Left cardiac atrium (tissue), 4 donors: ENCODE measurements around the gene SPATA19. TPM values are rescaled to one million over a fixed set of nuclear protein-coding genes. Genes with fewer than 3 reads are reported as not detected.

Experiments used
- ATAC-seq, 2 donors: fragments of 200-7000 bp; cut with Tn5 transposase; one replicate each; pipeline ENCODE4 v1.9.1; 2020; ENCODE audit warnings: mild to moderate bottlenecking in 2 of 2, moderate library complexity in 2 of 2
- DNase-seq: peaks from one replicate; pipeline ENCODE4 v3.0.0-alpha.2; 2020
- intact Hi-C, 2 donors: fragments of 100-400 bp; cut with DNase I; formaldehyde crosslinking; loops; one replicate each; pipeline versions ENCODE4 v1.14.1 to v1.15.1; 2022 to 2023
- total RNA-seq, 2 donors: library from RNA; stranded (reverse); fragmentation: NEBNext Ultra II Directional; extraction: Animal tissue kit (Norgen Biotek cat#: 25700); gene quantifications; one replicate each; pipeline ENCODE4 v1.2.1, GENCODE V29; 2021
- donor health status: DM: no; HTN: yes; CAD: no.
- donor health status: DM: no; HTN: yes; CAD: no; lungs with severe emphysema.
- donor health status: DM: yes; HTN: yes; CAD: no.
- donor health status: Dilated cardiomyopathy.

SPATA19 gene
- total RNA-seq, 2 donors from 2014 or later = not detected

DNA sequence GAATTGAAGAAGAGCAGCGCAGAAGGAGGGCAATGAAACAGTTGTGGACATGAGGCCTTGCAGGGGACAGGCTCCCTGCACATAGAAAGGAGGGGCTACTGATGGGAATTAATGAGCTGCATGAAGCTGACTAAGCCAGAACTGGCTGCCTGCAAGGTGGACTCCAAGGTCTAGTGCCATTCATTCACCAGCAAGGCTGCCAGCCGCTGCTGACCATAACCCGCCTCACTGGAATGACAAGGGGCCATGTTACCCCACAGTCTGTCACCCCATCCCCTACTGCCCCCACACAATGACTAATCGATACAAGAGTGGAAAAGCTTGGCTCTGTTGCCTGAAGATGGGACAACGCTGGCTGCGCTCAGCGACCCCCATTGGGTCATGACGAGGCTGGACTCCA, 44.6 kb downstream of the SPATA19 start:
- ATAC-seq = no peak
- no peak for DNase-seq
- intact Hi-C loops = no loop called here

DNA sequence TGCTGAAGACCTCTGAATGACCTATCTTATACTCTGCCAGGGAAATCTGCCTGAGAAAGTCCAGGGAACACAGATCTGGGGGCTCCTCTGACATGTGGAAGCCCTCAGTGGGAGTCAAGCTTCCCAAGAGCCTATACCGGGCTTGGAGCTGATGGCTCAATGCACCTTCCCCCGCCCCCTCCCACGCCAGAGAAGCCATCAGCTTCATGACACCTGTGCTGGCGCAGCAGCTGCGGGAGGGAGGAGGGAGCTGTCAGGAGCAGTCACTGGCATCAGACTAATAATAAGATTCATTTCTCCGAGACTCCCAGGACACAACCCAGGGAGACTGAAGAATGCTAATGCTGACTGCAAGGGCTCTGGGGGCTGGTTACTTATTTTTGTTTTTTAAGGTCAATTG, 47.8 kb downstream of the SPATA19 start:
- ATAC-seq (no peak), DNase-seq (no peak)
- intact Hi-C loops = no loop called here

DNA sequence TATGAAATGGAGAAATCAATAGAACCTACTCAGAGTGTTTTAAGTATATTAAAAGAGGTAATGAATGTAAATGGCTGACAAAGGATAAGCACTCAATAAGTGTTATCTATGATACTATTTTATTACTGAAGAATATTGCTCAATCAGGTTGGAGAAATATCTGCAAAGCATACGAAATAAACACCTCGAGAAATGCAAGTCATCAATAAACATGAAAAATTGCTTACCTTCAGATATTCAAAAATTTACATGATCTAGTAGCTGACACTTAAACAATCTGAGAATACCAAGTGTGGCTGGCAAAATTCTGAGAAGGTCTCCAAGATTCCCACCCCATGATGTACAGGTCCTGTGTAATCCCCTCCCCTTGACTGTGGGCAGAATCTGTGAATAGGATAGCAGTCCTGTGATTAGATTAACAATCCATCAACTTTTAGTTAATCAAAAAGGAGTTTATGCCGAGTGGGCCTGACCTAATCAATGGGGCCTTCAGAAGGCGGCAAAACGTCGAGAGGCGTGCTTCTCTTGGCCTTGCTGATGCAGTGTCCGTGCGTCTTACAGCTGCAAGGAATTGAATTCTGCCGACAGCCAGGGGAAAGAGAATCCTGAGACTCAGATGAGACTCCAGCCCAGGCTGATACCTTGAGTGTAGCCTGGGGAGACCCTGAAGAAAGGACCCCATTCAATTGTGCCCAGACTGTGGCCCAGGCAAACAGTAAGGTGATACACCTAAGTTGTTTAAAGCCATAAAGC, 49.1 kb downstream of the SPATA19 start:
- intact Hi-C loops = no loop called here

GRCh38 chr11:133795088-133795487, 50.2 kb downstream of the SPATA19 start:
- intact Hi-C loops = no loop called here
- DNase-seq (no peak), ATAC-seq (no peak)

More for the DNA sequence above, 49.1 kb downstream of the SPATA19 start:
- DNase-seq (no peak), ATAC-seq (no peak)

DNA sequence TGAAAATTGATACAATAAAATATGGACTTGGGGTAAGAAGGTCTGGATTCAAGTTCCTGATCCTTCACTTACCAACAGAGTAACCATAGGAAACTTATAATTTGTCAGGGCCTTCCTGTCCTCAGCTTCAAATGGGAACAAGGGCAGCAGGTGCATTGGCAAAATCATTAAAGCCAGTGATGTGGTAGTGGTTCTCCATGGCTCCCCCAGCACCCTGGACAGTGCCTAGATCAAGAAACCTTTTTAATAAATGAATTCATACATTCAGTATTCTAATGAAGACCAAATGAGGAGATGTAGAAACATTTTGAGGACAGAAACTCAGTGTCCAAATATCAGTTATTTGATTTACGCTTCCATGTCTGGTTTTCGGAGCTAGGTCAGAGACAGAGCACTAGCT, 51.1 kb downstream of the SPATA19 start:
- no peak for DNase-seq
- intact Hi-C loops = no loop called here
- ATAC-seq = no peak

DNA sequence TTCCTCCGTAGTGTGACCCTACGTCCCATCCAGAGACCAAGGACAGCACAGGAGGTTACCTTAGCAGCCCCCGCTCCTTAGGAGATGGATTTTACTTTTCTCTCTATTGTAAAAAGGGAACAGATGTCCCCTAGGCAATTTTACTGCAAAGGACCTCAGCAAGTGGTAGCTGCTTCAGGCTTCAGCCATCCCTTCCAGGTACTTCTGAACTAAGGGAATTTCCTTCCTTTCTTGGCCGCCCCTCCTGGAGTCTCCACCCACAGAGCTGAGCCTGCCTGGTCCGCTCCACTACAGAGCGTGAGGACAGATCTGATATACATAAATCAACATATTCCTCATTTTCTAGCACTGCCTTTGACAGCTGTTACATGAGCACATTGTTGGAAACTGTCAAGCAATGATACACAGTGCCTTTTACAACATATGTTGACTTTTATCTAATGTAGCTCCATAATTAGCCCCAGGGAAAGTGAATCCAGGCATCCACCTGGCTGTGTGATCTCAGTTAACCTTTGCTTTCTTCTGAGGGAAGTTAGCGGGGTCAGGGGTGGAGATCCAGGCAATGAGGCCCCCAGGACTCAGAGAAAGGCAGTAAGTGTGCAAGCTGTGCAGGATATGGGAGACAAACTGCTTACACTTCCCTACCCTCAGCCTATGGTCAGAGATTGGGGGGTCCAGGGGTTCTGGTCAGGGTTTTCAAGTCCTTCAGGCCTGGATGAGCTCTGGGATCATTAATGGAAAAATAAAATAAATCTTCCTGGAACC, 51.9 kb downstream of the SPATA19 start:
- intact Hi-C loops = no loop called here
- ATAC-seq = no peak
- DNase-seq = no peak

- ATAC-seq (no peak), DNase-seq (no peak)
- intact Hi-C loops = no loop called here
These were observed 54.3 kb downstream of the SPATA19 start for GRCh38 chr11:133790995-133791394.

Other genes with a start within 250 kb of the SPATA19 start
- 10 to 100 TPM; 33.3 to 40.0 TPM for gene IGSF9B, start 111.5 kb upstream of the SPATA19 start, total RNA-seq
- 10 to 100 TPM; 28.2 to 31.0 TPM for gene JAM3, start 223.6 kb upstream of the SPATA19 start, total RNA-seq